Ovary (tissue), 3 donors: ENCODE measurements around the gene SCYL3.

ENCODE experiments used
- EP300 ChIP-seq: sonication (generic); formaldehyde crosslinking; IDR thresholded peaks from one replicate; pipeline ENCODE4 v1.6.1; 2017; ENCODE audit warnings: antibody characterized with exemption
- TF ChIP-seq, protein P1 (sequence below), 3 donors: fragments of 450-650 bp in 2 of 3; fragments of 200-600 bp in 1 of 3; IDR thresholded peaks; one replicate each; pipeline versions ENCODE4 v1.5.1 to v1.8.0; 2016 to 2022; ENCODE audit warnings: antibody characterized with exemption in 3 of 3, mild to moderate bottlenecking in 1 of 3
- donor health status: DM: no; HTN: no; CAD: no.

DNA sequence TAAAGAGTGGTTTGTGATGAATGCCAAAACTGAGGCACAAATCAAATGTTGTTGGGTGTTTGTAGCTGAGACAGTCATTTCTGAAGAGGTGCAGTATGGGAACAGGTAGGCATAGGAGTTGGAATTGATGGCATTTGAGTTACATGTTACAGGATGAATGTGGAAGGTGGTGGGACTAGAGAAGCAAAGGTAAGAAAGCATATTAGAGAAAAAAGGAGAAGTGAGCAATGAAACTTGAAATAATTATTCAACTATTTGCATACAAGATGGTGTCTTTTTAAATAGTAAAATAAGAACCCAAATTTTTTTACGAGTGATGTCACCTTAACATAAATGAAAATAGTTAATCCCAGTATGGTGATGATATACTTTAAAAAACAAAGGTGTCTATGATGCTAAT lies 58.8 kb downstream of the SCYL3 start:
- TF ChIP-seq EP300, result no peak
- TF ChIP-seq, protein P1, sequence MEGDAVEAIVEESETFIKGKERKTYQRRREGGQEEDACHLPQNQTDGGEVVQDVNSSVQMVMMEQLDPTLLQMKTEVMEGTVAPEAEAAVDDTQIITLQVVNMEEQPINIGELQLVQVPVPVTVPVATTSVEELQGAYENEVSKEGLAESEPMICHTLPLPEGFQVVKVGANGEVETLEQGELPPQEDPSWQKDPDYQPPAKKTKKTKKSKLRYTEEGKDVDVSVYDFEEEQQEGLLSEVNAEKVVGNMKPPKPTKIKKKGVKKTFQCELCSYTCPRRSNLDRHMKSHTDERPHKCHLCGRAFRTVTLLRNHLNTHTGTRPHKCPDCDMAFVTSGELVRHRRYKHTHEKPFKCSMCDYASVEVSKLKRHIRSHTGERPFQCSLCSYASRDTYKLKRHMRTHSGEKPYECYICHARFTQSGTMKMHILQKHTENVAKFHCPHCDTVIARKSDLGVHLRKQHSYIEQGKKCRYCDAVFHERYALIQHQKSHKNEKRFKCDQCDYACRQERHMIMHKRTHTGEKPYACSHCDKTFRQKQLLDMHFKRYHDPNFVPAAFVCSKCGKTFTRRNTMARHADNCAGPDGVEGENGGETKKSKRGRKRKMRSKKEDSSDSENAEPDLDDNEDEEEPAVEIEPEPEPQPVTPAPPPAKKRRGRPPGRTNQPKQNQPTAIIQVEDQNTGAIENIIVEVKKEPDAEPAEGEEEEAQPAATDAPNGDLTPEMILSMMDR (IDR thresholded peaks at IDR 0.05), result no peak
